Tibial nerve (tissue), 4 donors: ENCODE measurements around the gene PRKRIP1. TPM values are rescaled to one million over a fixed set of nuclear protein-coding genes. Genes with fewer than 3 reads are reported as not detected.

Source experiments
- DNase-seq, 2 donors: peaks; one replicate each; pipeline ENCODE4 v3.0.0-alpha.2; 2019; ENCODE audit warnings: low spot score in 2 of 2
- H3K27ac ChIP-seq, 4 donors: fragments of 200-600 bp; sonication (generic) in 3 of 4; one replicate each; pipeline ENCODE4 v1.5.1; 2017 to 2019; ENCODE audit warnings: mild to moderate bottlenecking in 1 of 4
- H3K27me3 ChIP-seq, 2 donors: fragments of 200-600 bp; sonication (generic) in 1 of 2; one replicate each; pipeline versions ENCODE4 v1.5.1 to v1.6.0; 2017 to 2019
- H3K36me3 ChIP-seq, 3 donors: fragments of 200-600 bp; sonication (generic); one replicate each; pipeline ENCODE4 v1.5.1; 2018 to 2019
- H3K4me1 ChIP-seq, 4 donors: fragments of 200-600 bp; sonication (generic) in 3 of 4; one replicate each; pipeline ENCODE4 v1.5.1; 2017 to 2019
- H3K4me3 ChIP-seq, 4 donors: fragments of 200-600 bp; sonication (generic) in 3 of 4; one replicate each; pipeline ENCODE4 v1.5.1; 2017 to 2019; ENCODE audit warnings: mild to moderate bottlenecking in 1 of 4, moderate library complexity in 1 of 4
- H3K9me3 ChIP-seq, 4 donors: fragments of 200-600 bp; sonication (generic) in 3 of 4; one replicate each; pipeline ENCODE4 v1.5.1; 2017 to 2019
- EP300 ChIP-seq, 2 donors: sonication (generic); formaldehyde crosslinking; IDR thresholded peaks; one replicate each; pipeline ENCODE4 v1.6.1; 2017; ENCODE audit warnings: antibody characterized with exemption in 2 of 2, mild to moderate bottlenecking in 1 of 2
- POLR2A ChIP-seq, 2 donors: fragments of 450-650 bp; IDR thresholded peaks; one replicate each; pipeline ENCODE4 v1.6.1; 2017; ENCODE audit warnings: antibody characterized with exemption in 2 of 2, mild to moderate bottlenecking in 2 of 2, moderate library complexity in 2 of 2
- WGBS, 2 donors: methylation state at CpG; one replicate each; pipeline ENCODE4 v1.1.5; 2018; 5-methylcytosine and 5-hydroxymethylcytosine counted together
- total RNA-seq, 4 donors: library from RNA; depleted of rRNA; stranded (reverse); fragments of >200 nt; gene quantifications; one replicate each; pipeline ENCODE4 v1.1.0, GENCODE V29; 2016
- TF ChIP-seq, protein P1 (sequence below), 5 experiments: fragments of 200-600 bp in 3 of 5; fragments of 450-650 bp in 2 of 5; sonication (generic) in 3 of 5; IDR thresholded peaks; one replicate each; pipeline ENCODE4 v1.5.1; 2016 to 2019; ENCODE audit warnings: antibody characterized with exemption in 5 of 5, mild to moderate bottlenecking in 3 of 5, moderate library complexity in 2 of 5

PRKRIP1 gene
- total RNA-seq, 4 donors from 2014 or later, result 34.7 to 62.1 (median 48.5) TPM

DNA sequence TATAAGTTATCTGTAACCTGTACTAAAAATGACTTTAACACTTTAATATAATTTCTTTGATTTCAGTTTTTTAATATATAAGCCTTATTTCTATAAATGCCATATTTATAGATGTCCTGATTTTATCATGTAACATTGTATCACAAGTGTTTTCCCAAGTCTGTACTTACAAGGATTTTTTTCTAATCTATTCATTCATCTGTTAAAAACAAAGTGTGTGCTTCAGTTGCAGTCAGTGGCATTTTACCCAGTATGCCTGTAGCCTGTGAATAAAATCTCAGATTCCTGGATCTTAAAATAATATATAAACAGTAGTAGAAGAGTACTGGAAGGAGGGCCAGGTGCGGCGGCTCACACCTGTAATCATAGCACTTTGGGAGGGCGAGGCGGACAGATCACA lies 17.4 kb downstream of the PRKRIP1 start:
- Histone ChIP-seq H3K4me3 (no peak overlapping the region), H3K27ac (no peak overlapping the region), H3K9me3 (peaks cover 0 to 4% (median 0%) of the 10 kb centered on the region in 4 donors), H3K4me1 (peaks cover 0 to 9% (median 2%) of the 10 kb centered on the region in 4 donors), H3K27me3 (no peaks in the 10 kb centered on the region), H3K36me3 (peaks cover 3 to 98% (median 8%) of the 10 kb centered on the region in 3 donors)
- DNase-seq, result no peak
- TF ChIP-seq EP300 (IDR thresholded peaks at IDR 0.05), result no peak
- TF ChIP-seq POLR2A (IDR thresholded peaks at IDR 0.05), result no peak
- TF ChIP-seq, protein P1, sequence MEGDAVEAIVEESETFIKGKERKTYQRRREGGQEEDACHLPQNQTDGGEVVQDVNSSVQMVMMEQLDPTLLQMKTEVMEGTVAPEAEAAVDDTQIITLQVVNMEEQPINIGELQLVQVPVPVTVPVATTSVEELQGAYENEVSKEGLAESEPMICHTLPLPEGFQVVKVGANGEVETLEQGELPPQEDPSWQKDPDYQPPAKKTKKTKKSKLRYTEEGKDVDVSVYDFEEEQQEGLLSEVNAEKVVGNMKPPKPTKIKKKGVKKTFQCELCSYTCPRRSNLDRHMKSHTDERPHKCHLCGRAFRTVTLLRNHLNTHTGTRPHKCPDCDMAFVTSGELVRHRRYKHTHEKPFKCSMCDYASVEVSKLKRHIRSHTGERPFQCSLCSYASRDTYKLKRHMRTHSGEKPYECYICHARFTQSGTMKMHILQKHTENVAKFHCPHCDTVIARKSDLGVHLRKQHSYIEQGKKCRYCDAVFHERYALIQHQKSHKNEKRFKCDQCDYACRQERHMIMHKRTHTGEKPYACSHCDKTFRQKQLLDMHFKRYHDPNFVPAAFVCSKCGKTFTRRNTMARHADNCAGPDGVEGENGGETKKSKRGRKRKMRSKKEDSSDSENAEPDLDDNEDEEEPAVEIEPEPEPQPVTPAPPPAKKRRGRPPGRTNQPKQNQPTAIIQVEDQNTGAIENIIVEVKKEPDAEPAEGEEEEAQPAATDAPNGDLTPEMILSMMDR (IDR thresholded peaks at IDR 0.05), result no peak
- 93 to 98% methylated on average over 4 of the region's 4 CpGs for WGBS, 2 donors

DNA sequence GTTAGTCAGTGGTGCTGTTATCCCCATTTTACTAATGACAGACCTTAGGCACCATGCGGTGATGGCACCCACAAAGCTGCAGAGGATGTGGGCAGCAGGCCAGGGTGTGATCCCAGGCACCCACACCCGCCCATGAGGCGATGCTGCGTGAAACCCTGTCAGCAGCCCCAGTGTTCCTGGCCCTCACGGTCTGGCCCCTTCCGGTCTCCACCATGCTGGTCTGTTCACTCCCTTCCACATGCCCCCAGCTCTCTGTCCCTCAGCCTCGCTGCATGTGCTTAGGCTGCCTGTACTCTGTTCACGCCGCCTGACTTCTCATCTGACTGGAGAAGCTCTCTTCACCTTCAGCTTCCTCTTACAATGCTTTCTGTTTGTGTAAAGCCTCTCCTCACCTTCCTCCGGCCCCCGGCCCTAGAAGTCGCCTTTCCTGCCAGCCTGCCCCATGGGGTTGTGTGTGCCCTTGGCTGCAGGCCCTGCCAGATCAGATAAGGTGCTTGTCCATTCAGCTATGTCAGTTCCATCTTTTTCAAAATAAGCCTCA lies 19.6 kb downstream of the PRKRIP1 start:
- DNase-seq, result no peak
- 89 to 90% methylated on average over 12 of the region's 12 CpGs for WGBS, 2 donors
- Histone ChIP-seq H3K27ac (peak overlapping the region in 1 of 4 donors; percentile 63), H3K9me3 (no peaks in the 10 kb centered on the region), H3K4me1 (peaks cover 0 to 9% (median 2%) of the 10 kb centered on the region in 4 donors), H3K27me3 (no peaks in the 10 kb centered on the region), H3K36me3 (peaks cover 3 to 94% (median 9%) of the 10 kb centered on the region in 3 donors), H3K4me3 (no peak overlapping the region)
- TF ChIP-seq POLR2A (IDR thresholded peaks at IDR 0.05), result no peak
- TF ChIP-seq EP300 (IDR thresholded peaks at IDR 0.05), result no peak
- TF ChIP-seq, protein P1 (IDR thresholded peaks at IDR 0.05), result no peak

DNA sequence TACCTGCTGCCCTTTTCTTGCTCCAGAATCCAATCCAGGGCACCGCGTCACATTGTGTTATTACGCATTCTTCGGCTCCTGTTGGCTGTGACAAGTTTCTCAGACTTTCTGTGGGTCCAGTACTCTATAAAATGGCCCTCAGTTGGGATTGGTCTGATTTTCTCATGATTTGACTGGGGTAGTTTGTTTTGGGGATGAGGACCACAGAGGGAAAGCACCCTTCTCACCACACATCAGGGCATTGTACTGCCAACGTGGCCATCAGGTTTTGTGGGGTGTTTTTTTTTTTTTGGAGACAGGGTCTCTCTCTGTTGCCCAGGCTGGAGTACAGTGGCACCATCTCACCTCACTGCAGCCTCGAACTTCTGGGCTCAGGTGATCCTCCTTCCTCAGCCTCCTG lies 20.2 kb downstream of the PRKRIP1 start:
- DNase-seq, result no peak
- no peak for TF ChIP-seq POLR2A (IDR thresholded peaks at IDR 0.05)
- no peak for TF ChIP-seq EP300 (IDR thresholded peaks at IDR 0.05)
- TF ChIP-seq, protein P1 (IDR thresholded peaks at IDR 0.05), result no peak
- H3K4me3 ChIP-seq, result no peak overlapping the region
- H3K27me3 ChIP-seq, result no peaks in the 10 kb centered on the region
- H3K9me3 ChIP-seq, result no peaks in the 10 kb centered on the region
- peaks cover 0 to 9% (median 2%) of the 10 kb centered on the region in 4 donors for H3K4me1 ChIP-seq
- 91 to 95% methylated on average over 6 of the region's 6 CpGs for WGBS, 2 donors
- H3K27ac ChIP-seq, result peak overlapping the region in 1 of 4 donors; percentile 63
- H3K36me3 ChIP-seq, result peaks cover 3 to 94% (median 7%) of the 10 kb centered on the region in 3 donors

DNA sequence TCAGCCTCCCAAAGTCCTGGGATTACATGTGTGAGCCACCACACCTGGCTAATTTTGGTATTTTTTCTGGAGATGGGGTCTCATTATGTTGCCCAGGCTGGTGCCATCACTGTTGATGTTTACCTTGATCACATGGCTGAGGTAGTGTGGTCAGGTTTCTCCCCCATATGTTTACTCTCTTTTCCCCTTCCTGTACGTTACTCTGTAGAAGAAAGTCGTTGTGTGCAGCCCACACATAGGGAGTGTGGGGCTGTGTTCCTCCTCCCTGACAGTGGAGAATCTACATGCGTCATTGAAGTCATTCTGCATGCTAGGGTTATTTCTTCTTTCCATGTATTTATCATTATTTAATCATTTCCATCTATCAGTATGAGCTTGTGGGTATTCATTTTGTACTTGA lies 20.9 kb downstream of the PRKRIP1 start:
- peaks cover 0 to 9% (median 2%) of the 10 kb centered on the region in 4 donors for H3K4me1 ChIP-seq
- H3K27me3 ChIP-seq, result no peaks in the 10 kb centered on the region
- peaks cover 3 to 94% (median 7%) of the 10 kb centered on the region in 3 donors for H3K36me3 ChIP-seq
- 79 to 82% methylated on average over 3 of the region's 3 CpGs for WGBS, 2 donors
- no peak overlapping the region for H3K27ac ChIP-seq
- no peak overlapping the region for H3K4me3 ChIP-seq
- DNase-seq, result no peak
- no peaks in the 10 kb centered on the region for H3K9me3 ChIP-seq
- TF ChIP-seq EP300 (IDR thresholded peaks at IDR 0.05) (no peak), POLR2A (IDR thresholded peaks at IDR 0.05) (no peak)
- TF ChIP-seq, protein P1 (IDR thresholded peaks at IDR 0.05), result no peak

DNA sequence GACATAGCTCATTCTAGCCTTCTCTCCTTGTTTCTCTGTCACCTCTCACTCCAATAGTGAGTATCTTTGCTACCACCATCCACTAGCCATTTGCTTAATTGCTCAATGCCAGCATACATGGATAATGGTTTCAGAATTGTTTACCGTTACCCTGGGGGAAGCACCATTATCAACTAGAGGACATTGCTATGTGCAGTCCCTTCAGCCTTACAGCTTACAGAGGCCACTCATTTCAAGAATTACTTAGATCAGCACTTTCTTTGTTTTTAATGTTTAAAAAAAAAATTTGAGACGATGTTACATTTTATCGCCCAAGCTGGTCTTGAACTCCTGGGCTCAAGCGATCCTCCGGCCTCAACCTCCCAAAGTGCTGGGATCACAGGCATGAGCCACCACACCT lies 22.4 kb downstream of the PRKRIP1 start:
- Histone ChIP-seq H3K4me3 (no peak overlapping the region), H3K36me3 (peaks cover 3 to 86% (median 4%) of the 10 kb centered on the region in 3 donors)
- 91 to 96% methylated on average over 5 of the region's 5 CpGs for WGBS, 2 donors

More for the DNA sequence above, 22.4 kb downstream of the PRKRIP1 start:
- H3K9me3 ChIP-seq, result no peaks in the 10 kb centered on the region
- no peaks in the 10 kb centered on the region for H3K27me3 ChIP-seq
- no peak overlapping the region for H3K27ac ChIP-seq
- TF ChIP-seq EP300 (IDR thresholded peaks at IDR 0.05), result no peak
- TF ChIP-seq, protein P1 (IDR thresholded peaks at IDR 0.05), result no peak
- TF ChIP-seq POLR2A (IDR thresholded peaks at IDR 0.05), result no peak
- H3K4me1 ChIP-seq, result no peaks in the 10 kb centered on the region
- no peak for DNase-seq
